Transverse colon (tissue), 4 donors: ENCODE measurements around the gene IPO4. TPM values are rescaled to one million over a fixed set of nuclear protein-coding genes. Genes with fewer than 3 reads are reported as not detected.

Experiments
- DNase-seq: peaks from one replicate; pipeline ENCODE4 v3.0.0-alpha.2; 2019
- H3K27ac ChIP-seq, 4 donors: fragments of 200-600 bp; sonication (generic); 2 replicates each; pipeline ENCODE4 v1.5.1; 2016 to 2018; ENCODE audit warnings: inconsistent platforms in 4 of 4
- H3K27me3 ChIP-seq: fragments of 200-600 bp; sonication (generic); 2 replicates; pipeline ENCODE4 v1.5.1; 2017; ENCODE audit warnings: inconsistent platforms
- H3K36me3 ChIP-seq, 4 donors: fragments of 200-600 bp; sonication (generic); 2 replicates each; pipeline ENCODE4 v1.5.1; 2017 to 2019; ENCODE audit warnings: inconsistent platforms in 4 of 4
- H3K4me1 ChIP-seq, 4 donors: fragments of 200-600 bp; sonication (generic); 2 replicates each; pipeline ENCODE4 v1.5.1; 2017 to 2020; ENCODE audit warnings: inconsistent platforms in 4 of 4
- H3K4me3 ChIP-seq, 4 donors: fragments of 200-600 bp; sonication (generic); 1 replicate in 1 of 4; 2 replicates in 3 of 4; pipeline versions ENCODE4 v1.5.1 to v1.6.1; 2017 to 2019; ENCODE audit warnings: inconsistent platforms in 4 of 4
- H3K9me3 ChIP-seq, 2 donors: fragments of 200-600 bp; sonication (generic); 2 replicates each; pipeline ENCODE4 v1.5.1; 2017 to 2019; ENCODE audit warnings: inconsistent platforms in 2 of 2
- EP300 ChIP-seq: sonication (generic); formaldehyde crosslinking; IDR thresholded peaks from one replicate; pipeline ENCODE4 v1.6.1; 2017; ENCODE audit warnings: antibody characterized with exemption, low read depth
- POLR2A ChIP-seq: fragments of 450-650 bp; IDR thresholded peaks from one replicate; pipeline ENCODE4 v1.6.1; 2016; ENCODE audit warnings: antibody characterized with exemption, mild to moderate bottlenecking, moderate library complexity
- POLR2AphosphoS5 ChIP-seq, 3 donors: sonication (generic); formaldehyde crosslinking; IDR thresholded peaks; one replicate each; pipeline ENCODE4 v1.6.1; 2016; ENCODE audit warnings: antibody characterized with exemption in 3 of 3
- WGBS, 2 donors: methylation state at CpG; one replicate each; pipeline ENCODE4 v1.1.5; 2018; ENCODE audit warnings: low coverage in 1 of 2; 5-methylcytosine and 5-hydroxymethylcytosine counted together
- in situ Hi-C, 4 donors: fragments of 200-750 bp; cut with MboI; loops; one replicate each; pipeline versions ENCODE4 v1.15.0 to v1.15.1; 2017; ENCODE audit warnings: low sequenced_read_pairs in 3 of 4, low pct_ligation_motif_present in 1 of 4, low pct_unique_long_range_greater_than_20kb in 1 of 4
- intact Hi-C: fragments of 100-400 bp; cut with DNase I; formaldehyde crosslinking; loops from one replicate; pipeline ENCODE4 v1.15.1; 2023; ENCODE audit warnings: low total_unique reads
- total RNA-seq, 4 donors: library from RNA; depleted of rRNA; stranded (reverse); fragments of >200 nt; gene quantifications; one replicate each; pipeline ENCODE4 v1.1.0, GENCODE V29; 2016
- TF ChIP-seq, protein P1 (sequence below), 5 experiments: fragments of 200-600 bp in 3 of 5; fragments of 450-650 bp in 2 of 5; sonication (generic) in 3 of 5; IDR thresholded peaks; 1 replicate in 2 of 5; 2 replicates in 3 of 5; pipeline ENCODE4 v1.5.1; 2016 to 2017; ENCODE audit warnings: antibody characterized with exemption in 5 of 5, inconsistent platforms in 3 of 5, mild to moderate bottlenecking in 2 of 5, moderate library complexity in 1 of 5

The IPO4 gene
- total RNA-seq, 4 donors from 2014 or later: 10.0 to 60.5 (median 37.3) TPM

DNA sequence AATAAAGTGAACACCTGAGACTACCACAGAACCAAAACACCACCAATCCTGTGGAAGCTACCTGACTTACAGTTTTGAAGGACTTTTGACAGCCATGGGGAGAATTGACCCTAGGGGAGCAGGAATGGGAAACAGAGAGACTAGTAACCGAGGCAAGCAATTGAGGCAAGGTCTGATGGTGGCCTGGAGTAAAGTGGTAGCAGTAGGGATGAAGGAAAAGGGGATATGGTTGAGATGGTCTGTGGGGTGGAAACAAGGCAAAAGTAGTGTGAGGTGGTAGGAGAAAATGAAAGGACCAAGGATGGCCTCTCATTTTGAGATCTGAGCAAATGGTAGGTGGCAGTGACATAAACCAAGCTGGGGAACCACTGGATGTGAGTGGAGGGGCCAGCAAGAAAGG, 31.8 kb downstream of the IPO4 start:
- 84 to 100% methylated on average over 1 of the region's 1 CpG for whole genome bisulfite sequencing, 2 donors
- Histone ChIP-seq H3K27ac (no peak overlapping the region), H3K36me3 (peaks cover 0 to 55% (median 27%) of the 10 kb centered on the region in 4 donors), H3K9me3 (no peaks in the 10 kb centered on the region), H3K4me3 (no peak overlapping the region), H3K4me1 (peaks cover 5 to 10% (median 9%) of the 10 kb centered on the region in 4 donors), H3K27me3 (no peaks in the 10 kb centered on the region)
- TF ChIP-seq POLR2A: no peak
- no peak for TF ChIP-seq POLR2AphosphoS5 (IDR thresholded peaks at IDR 0.05)
- no peak for TF ChIP-seq EP300
- TF ChIP-seq, protein P1, sequence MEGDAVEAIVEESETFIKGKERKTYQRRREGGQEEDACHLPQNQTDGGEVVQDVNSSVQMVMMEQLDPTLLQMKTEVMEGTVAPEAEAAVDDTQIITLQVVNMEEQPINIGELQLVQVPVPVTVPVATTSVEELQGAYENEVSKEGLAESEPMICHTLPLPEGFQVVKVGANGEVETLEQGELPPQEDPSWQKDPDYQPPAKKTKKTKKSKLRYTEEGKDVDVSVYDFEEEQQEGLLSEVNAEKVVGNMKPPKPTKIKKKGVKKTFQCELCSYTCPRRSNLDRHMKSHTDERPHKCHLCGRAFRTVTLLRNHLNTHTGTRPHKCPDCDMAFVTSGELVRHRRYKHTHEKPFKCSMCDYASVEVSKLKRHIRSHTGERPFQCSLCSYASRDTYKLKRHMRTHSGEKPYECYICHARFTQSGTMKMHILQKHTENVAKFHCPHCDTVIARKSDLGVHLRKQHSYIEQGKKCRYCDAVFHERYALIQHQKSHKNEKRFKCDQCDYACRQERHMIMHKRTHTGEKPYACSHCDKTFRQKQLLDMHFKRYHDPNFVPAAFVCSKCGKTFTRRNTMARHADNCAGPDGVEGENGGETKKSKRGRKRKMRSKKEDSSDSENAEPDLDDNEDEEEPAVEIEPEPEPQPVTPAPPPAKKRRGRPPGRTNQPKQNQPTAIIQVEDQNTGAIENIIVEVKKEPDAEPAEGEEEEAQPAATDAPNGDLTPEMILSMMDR (IDR thresholded peaks at IDR 0.05): no peak
- intact Hi-C loops (loop anchor here (10.0 kb wide), 1 partner anchor 52 kb away; no protein-coding TSS in a partner anchor), in situ Hi-C loops (no loop called here)
- DNase-seq: no peak

DNA sequence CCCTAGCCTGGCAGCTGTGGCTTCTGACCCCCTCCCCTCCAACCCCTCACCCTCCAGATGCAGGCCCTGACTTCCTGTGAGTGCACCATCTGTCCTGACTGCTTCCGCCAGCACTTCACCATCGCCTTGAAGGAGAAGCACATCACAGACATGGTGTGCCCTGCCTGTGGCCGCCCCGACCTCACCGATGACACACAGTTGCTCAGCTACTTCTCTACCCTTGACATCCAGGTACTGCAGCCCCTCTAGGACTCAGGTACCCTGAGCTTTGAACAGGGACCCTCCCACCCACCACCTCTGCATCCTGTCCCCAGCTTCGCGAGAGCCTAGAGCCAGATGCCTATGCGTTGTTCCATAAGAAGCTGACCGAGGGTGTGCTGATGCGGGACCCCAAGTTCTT, 33.5 kb downstream of the IPO4 start:
- Histone ChIP-seq H3K4me3 (no peak overlapping the region), H3K27ac (no peak overlapping the region), H3K9me3 (no peaks in the 10 kb centered on the region), H3K36me3 (peaks cover 0 to 63% (median 33%) of the 10 kb centered on the region in 4 donors), H3K27me3 (no peaks in the 10 kb centered on the region), H3K4me1 (no peaks in the 10 kb centered on the region)
- DNase-seq: no peak
- intact Hi-C loops (loop anchor here (10.0 kb wide), 1 partner anchor 50 kb away; no protein-coding TSS in a partner anchor), in situ Hi-C loops (no loop called here)
- 98% methylated on average over 10 of the region's 10 CpGs; no CpG with 5 or more reads in 1 of the 2 donors for WGBS, 2 donors
- TF ChIP-seq POLR2AphosphoS5 (IDR thresholded peaks at IDR 0.05): no peak
- no peak for TF ChIP-seq POLR2A
- no peak for TF ChIP-seq EP300
- TF ChIP-seq, protein P1 (IDR thresholded peaks at IDR 0.05): no peak

DNA sequence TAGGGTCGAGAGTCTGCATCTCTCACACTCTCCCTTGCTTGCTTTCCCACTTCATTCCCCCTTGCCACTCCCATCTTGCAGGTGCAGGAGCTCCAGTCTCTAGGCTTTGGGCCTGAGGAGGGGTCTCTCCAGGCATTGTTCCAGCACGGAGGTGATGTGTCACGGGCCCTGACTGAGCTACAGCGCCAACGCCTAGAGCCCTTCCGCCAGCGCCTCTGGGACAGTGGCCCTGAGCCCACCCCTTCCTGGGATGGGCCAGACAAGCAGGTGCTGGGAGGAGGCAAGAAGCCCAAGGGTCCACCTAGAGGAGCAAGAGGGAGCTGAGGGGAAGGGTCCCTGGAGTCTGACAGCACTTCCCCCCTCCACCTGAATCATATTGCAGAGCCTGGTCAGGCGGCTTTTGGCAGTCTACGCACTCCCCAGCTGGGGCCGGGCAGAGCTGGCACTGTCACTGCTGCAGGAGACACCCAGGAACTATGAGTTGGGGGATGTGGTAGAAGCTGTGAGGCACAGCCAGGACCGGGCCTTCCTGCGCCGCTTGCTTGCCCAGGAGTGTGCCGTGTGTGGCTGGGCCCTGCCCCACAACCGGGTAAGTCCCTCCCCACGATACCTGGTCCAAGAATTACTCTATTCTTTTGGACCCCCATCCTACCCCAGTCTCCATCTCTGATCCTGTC, 37.1 kb downstream of the IPO4 start:
- 90 to 92% methylated on average over 2 to 16 of the region's 16 CpGs for WGBS, 2 donors
- TF ChIP-seq POLR2AphosphoS5 (IDR thresholded peaks at IDR 0.05) (no peak), EP300 (no peak), POLR2A (no peak)
- TF ChIP-seq, protein P1 (IDR thresholded peaks at IDR 0.05): no peak
- in situ Hi-C loops: no loop called here
- no peaks in the 10 kb centered on the region for H3K27me3 ChIP-seq
- peaks cover 0 to 49% (median 23%) of the 10 kb centered on the region in 4 donors for H3K36me3 ChIP-seq
- DNase-seq: no peak
- peaks cover 4 to 13% (median 11%) of the 10 kb centered on the region in 4 donors for H3K4me1 ChIP-seq
- no peaks in the 10 kb centered on the region for H3K9me3 ChIP-seq
- H3K27ac ChIP-seq: no peak overlapping the region
- H3K4me3 ChIP-seq: no peak overlapping the region
- intact Hi-C loops: loop anchor here (10.0 kb wide), 1 partner anchor 47 kb away; no protein-coding TSS in a partner anchor

DNA sequence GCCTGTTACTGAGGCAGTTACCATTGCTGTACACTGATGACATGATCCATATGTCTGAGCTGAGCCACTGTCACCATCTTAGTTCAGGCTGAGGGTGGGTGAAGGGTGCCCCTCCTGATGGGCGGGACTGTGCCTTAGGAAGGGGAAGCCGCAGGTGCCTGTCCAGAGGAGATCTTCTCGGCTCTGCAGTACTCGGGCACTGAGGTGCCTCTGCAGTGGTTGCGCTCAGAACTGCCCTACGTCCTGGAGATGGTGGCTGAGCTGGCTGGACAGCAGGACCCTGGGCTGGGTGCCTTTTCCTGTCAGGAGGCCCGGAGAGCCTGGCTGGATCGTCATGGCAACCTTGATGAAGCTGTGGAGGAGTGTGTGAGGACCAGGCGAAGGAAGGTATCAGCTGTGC, 37.6 kb downstream of the IPO4 start:
- in situ Hi-C loops: no loop called here
- no peak for DNase-seq
- Histone ChIP-seq H3K9me3 (no peaks in the 10 kb centered on the region), H3K27me3 (no peaks in the 10 kb centered on the region), H3K4me3 (no peak overlapping the region), H3K36me3 (peaks cover 0 to 44% (median 20%) of the 10 kb centered on the region in 4 donors), H3K27ac (no peak overlapping the region), H3K4me1 (peaks cover 4 to 15% (median 11%) of the 10 kb centered on the region in 4 donors)
- no peak for TF ChIP-seq EP300
- TF ChIP-seq POLR2AphosphoS5 (IDR thresholded peaks at IDR 0.05): no peak
- TF ChIP-seq, protein P1 (IDR thresholded peaks at IDR 0.05): no peak
- TF ChIP-seq POLR2A: no peak
- WGBS, 2 donors: 88 to 89% methylated on average over 3 to 9 of the region's 9 CpGs
- intact Hi-C loops: loop anchor here (10.0 kb wide), 1 partner anchor 46 kb away; no protein-coding TSS in a partner anchor
